Measurements from ENCODE around the gene APOB. TPM values are rescaled to one million over a fixed set of nuclear protein-coding genes. Genes with fewer than 3 reads are reported as not detected.

The APOB gene
- total RNA-seq, 1 donor from 2014 or later, result 9.1 TPM

GRCh38 chr2:20959252-20959651 is 84.6 kb downstream of the APOB start:
- intact Hi-C loops (cut with micrococcal nuclease), result no loop called here
- no peaks in the 10 kb centered on the region for H3K36me3 ChIP-seq
- peaks cover 61% of the 10 kb centered on the region for H3K27me3 ChIP-seq (ENCODE audit: low read depth)
- H3K4me1 ChIP-seq, result no peaks in the 10 kb centered on the region
- H3K4me3 ChIP-seq, result no peak overlapping the region
- H3K9me3 ChIP-seq (replicated peaks), result no peaks in the 10 kb centered on the region
- TF ChIP-seq, protein P1, sequence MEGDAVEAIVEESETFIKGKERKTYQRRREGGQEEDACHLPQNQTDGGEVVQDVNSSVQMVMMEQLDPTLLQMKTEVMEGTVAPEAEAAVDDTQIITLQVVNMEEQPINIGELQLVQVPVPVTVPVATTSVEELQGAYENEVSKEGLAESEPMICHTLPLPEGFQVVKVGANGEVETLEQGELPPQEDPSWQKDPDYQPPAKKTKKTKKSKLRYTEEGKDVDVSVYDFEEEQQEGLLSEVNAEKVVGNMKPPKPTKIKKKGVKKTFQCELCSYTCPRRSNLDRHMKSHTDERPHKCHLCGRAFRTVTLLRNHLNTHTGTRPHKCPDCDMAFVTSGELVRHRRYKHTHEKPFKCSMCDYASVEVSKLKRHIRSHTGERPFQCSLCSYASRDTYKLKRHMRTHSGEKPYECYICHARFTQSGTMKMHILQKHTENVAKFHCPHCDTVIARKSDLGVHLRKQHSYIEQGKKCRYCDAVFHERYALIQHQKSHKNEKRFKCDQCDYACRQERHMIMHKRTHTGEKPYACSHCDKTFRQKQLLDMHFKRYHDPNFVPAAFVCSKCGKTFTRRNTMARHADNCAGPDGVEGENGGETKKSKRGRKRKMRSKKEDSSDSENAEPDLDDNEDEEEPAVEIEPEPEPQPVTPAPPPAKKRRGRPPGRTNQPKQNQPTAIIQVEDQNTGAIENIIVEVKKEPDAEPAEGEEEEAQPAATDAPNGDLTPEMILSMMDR (IDR thresholded peaks at IDR 0.05; ENCODE audit: borderline replicate concordance), result no peak
- H3K27ac ChIP-seq (replicated peaks), result no peak overlapping the region
- DNase-seq, result no peak

DNA sequence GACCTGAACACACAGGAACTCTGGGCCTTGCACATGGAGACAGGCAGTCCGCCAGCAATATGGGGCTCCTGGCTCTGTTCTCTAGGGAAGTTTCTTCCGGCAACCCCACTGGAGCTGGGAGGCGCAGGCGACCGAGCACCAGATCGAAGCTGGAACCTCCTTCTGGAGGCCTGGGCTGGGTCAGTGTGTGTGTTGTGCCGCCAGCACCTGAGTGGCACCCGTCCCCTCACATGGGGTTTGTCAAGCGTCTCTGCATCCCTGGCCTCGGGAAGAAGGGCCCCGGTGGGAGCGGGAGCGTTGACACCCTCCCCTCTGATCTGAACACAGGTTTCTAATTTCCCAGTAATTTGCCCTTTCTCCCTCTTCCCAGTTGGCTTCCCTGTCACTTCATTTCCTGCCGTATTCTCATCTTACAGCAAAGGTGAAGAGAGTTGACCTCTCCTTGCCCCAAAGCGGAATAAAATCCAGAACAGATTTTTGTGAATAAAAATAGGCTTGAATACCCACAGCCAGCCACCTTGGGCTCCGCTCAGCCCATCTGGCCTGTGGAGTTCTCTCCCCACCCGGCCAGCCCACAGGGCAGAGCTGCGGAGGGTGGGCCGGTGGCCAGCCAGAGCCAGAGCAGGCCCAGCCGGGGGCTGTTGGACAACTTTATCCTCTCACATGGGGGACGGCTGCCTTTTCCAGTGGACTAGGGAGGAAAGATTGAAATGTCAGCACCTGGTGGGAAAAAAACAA is 85.9 kb downstream of the APOB start:
- Histone ChIP-seq H3K4me3 (no peak overlapping the region), H3K36me3 (no peaks in the 10 kb centered on the region), H3K4me1 (no peaks in the 10 kb centered on the region), H3K27me3 (ENCODE audit: low read depth) (peaks cover 53% of the 10 kb centered on the region), H3K9me3 (replicated peaks) (no peaks in the 10 kb centered on the region), H3K27ac (replicated peaks) (no peak overlapping the region)
- intact Hi-C loops (cut with micrococcal nuclease), result no loop called here
- DNase-seq, result no peak
- TF ChIP-seq, protein P1 (IDR thresholded peaks at IDR 0.05; ENCODE audit: borderline replicate concordance), result no peak

DNA sequence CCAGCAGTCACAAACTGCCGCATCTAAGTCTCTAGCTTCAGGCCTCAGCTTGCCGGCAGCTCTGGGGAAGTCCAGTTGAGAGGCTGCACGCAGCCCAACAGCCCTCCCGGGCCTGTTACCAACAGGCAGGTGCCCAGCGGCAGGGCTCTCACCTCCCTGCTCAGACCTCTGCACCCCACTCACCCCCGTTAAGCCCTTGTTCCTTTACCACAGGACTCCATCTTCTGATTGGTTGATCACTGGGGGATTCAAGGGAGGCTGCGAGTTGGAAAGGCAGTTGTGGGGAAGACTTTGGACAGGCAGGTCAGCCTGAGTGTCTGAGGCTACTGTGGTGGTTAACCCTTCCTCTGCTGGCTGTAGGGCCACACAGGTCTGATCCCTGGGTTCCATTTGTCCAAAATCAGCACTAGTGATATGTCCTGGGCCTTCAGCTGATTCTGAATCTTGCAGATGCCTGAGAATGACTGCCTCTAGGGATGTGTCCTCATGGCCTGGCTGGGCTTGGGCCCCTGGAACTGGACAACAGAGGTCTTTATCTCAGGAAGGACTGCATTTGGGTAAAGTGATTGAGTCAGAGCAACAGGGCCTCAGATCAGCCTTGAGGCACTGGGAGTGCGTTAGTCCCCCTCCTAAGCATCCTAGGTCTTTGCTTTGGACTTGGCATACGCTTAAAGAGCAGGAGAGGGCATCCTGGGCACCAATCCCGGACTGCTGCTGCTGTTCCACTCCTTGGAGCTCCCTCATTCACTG is 88.4 kb downstream of the APOB start:
- H3K9me3 ChIP-seq (replicated peaks), result no peaks in the 10 kb centered on the region
- no peak for DNase-seq
- intact Hi-C loops (cut with micrococcal nuclease), result no loop called here
- H3K27me3 ChIP-seq (ENCODE audit: low read depth), result peaks cover 53% of the 10 kb centered on the region
- H3K4me1 ChIP-seq, result no peaks in the 10 kb centered on the region
- no peaks in the 10 kb centered on the region for H3K36me3 ChIP-seq
- no peak overlapping the region for H3K4me3 ChIP-seq
- no peak overlapping the region for H3K27ac ChIP-seq (replicated peaks)
- TF ChIP-seq, protein P1 (IDR thresholded peaks at IDR 0.05; ENCODE audit: borderline replicate concordance), result no peak

DNA sequence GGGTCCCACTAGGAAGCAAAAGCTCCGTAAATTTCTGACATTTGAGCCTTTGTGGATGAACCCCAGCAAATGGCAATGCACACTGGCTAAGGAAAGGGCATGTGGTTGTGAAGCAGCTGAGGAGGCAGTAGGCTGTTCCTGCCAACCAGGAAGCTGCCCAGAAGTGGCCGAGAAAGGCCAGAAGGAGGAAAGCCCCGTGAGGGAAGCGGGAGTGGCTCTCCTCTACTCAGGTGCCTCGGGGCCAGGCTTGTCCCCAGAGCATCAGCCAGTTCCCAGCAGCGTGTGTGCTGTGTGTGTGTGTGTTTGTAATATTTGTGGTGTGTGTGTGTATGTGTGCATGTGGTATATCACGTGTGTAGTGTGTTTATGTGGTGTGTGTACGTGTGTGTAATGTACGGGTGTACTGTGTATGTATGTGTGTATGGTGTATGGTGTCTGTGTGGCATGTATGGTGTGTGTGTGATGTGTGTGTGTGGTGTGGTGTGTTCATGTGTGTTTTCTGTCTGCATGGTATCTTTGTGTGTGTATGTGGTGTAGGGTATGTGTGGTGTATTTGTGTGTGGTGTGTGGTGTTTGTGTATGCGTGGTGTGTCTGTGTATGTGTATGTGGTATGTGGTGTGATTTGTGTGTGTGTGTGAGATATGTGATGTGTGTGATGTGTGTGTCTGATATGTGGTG is 90.6 kb downstream of the APOB start:
- Histone ChIP-seq H3K4me1 (no peaks in the 10 kb centered on the region), H3K9me3 (replicated peaks) (no peaks in the 10 kb centered on the region), H3K36me3 (no peaks in the 10 kb centered on the region), H3K27me3 (ENCODE audit: low read depth) (peaks cover 48% of the 10 kb centered on the region), H3K4me3 (no peak overlapping the region), H3K27ac (replicated peaks) (no peak overlapping the region)
- TF ChIP-seq, protein P1 (IDR thresholded peaks at IDR 0.05; ENCODE audit: borderline replicate concordance), result no peak
- intact Hi-C loops (cut with micrococcal nuclease), result no loop called here
- DNase-seq, result no peak

Other genes with a start within 250 kb of the APOB start
- 8.5 TPM for gene LDAH, start 221.0 kb downstream of the APOB start, total RNA-seq
- gene TDRD15, start 79.9 kb upstream of the APOB start, total RNA-seq, result not detected

All from left ventricle myocardium inferior (tissue), 1 donor.